H1 (cell line): ENCODE data around the gene SPATA21. TPM values are rescaled to one million over a fixed set of nuclear protein-coding genes. Genes with fewer than 3 reads are reported as not detected.

Experiments used
- EZH2 ChIP-seq: fragments of 200-600 bp; sonication (generic); IDR thresholded peaks from 2 replicates; pipeline ENCODE4 v1.7.1; 2012; ENCODE audit warnings: low read depth, mild to moderate bottlenecking, moderate library complexity, low read length, inconsistent platforms; ENCODE audit not compliant: severe bottlenecking
- NANOG ChIP-seq: IDR thresholded peaks from 2 replicates; pipeline ENCODE4 v1.6.1; 2011; ENCODE audit warnings: low read length, low read depth, mild to moderate bottlenecking, inconsistent platforms; ENCODE audit not compliant: insufficient read depth, poor library complexity, severe bottlenecking
- RFX5 ChIP-seq: IDR thresholded peaks from 2 replicates; pipeline ENCODE4 v1.6.1; 2011; ENCODE audit warnings: low read depth, low read length, improper control_type of control experiment, borderline replicate concordance
- TAF1 ChIP-seq: IDR thresholded peaks from 2 replicates; pipeline ENCODE4 v1.6.1; 2011; ENCODE audit warnings: mild to moderate bottlenecking, low read depth, low read length
- polyA plus RNA-seq, 7 experiments: library from polyadenylated mRNA; depleted of rRNA in 3 of 7; stranded (reverse) in 5 of 7; unstranded in 2 of 7; fragments of >200 nt in 5 of 7; fragments of 200-250 nt in 2 of 7; gene quantifications; 1 replicate in 5 of 7; 2 replicates in 1 of 7; 4 replicates in 1 of 7; pipeline versions ENCODE4 v1.2.1 to v1.2.3, GENCODE V29; 2011 to 2013; ENCODE audit warnings: missing spikeins in 2 of 7, mixed read lengths in 2 of 7
- total RNA-seq: library from RNA; stranded (reverse); fragmentation: NEBNext Ultra II Directional; extraction: Animal tissue kit (Norgen Biotek cat#: 25700); gene quantifications from 2 replicates; pipeline ENCODE4 v1.2.1, GENCODE V29; 2021

Gene SPATA21
- total and polyA plus RNA-seq, 2 of the 8 experiments (the other 6 are each of a cell fraction or from before 2014, with no cell fraction given): not detected

GRCh38 chr1:16445052-16445451 lies 7.8 kb upstream of the SPATA21 start (continued):
- TF ChIP-seq RFX5: no peak
- no peak for TF ChIP-seq NANOG
- no peak for TF ChIP-seq TAF1
- no peak for TF ChIP-seq EZH2
